ENCODE results near the gene STARD5.

- TF ChIP-seq CTCF (IDR thresholded peaks at IDR 0.05 in 4 of 5, conservative IDR thresholded peaks at IDR 0.05 in 1 of 5), result no peak
- TF ChIP-seq POLR2A (IDR thresholded peaks at IDR 0.05), result no peak
Measured at GRCh38 chr15:81270781-81271491, 53.0 kb downstream of the STARD5 start.

Data from gastrocnemius medialis (tissue), 4 donors.